ENCODE data around the gene BMPER. TPM values are rescaled to one million over a fixed set of nuclear protein-coding genes. Genes with fewer than 3 reads are reported as not detected.

Gene BMPER
- polyA plus RNA-seq, 1 donor: 4.9 TPM

- Histone ChIP-seq H3K9me3 (ENCODE audit: control insufficient read depth, low read depth, low read length) (peaks cover 3% of the 10 kb centered on the region), H3K36me3 (ENCODE audit: control insufficient read depth, insufficient read depth, low read length) (no peaks in the 10 kb centered on the region), H3K27me3 (ENCODE audit: control insufficient read depth, insufficient read depth, low read length) (peaks cover 72% of the 10 kb centered on the region), H3K27ac (ENCODE audit: low read length) (peak overlapping the region; percentile 49), H3K4me3 (ENCODE audit: low read length) (peak overlapping the region; percentile 52), H3K4me1 (ENCODE audit: control insufficient read depth, insufficient read depth, low read length) (peaks cover 4% of the 10 kb centered on the region)
- DNase-seq: peak; percentile 12 to 50
- WGBS (ENCODE audit: insufficient coverage, low lambda C conversion rate): no CpG with 5 or more reads among the region's 65 CpGs
Observed at GRCh38 chr7:33904681-33905388, 504 bp upstream of the BMPER start.

GRCh38 chr7:33906697-33907096 is 1.4 kb downstream of the BMPER start:
- Histone ChIP-seq H3K27ac (ENCODE audit: low read length) (no peak overlapping the region), H3K4me1 (ENCODE audit: control insufficient read depth, insufficient read depth, low read length) (peaks cover 4% of the 10 kb centered on the region), H3K27me3 (ENCODE audit: control insufficient read depth, insufficient read depth, low read length) (peaks cover 69% of the 10 kb centered on the region), H3K36me3 (ENCODE audit: control insufficient read depth, insufficient read depth, low read length) (no peaks in the 10 kb centered on the region), H3K9me3 (ENCODE audit: control insufficient read depth, low read depth, low read length) (peaks cover 3% of the 10 kb centered on the region), H3K4me3 (ENCODE audit: low read length) (no peak overlapping the region)
- no peak for DNase-seq

GRCh38 chr7:33907625-33908024 is 2.3 kb downstream of the BMPER start:
- no peak for DNase-seq
- Histone ChIP-seq H3K9me3 (ENCODE audit: control insufficient read depth, low read depth, low read length) (peaks cover 3% of the 10 kb centered on the region), H3K4me1 (ENCODE audit: control insufficient read depth, insufficient read depth, low read length) (peaks cover 4% of the 10 kb centered on the region), H3K36me3 (ENCODE audit: control insufficient read depth, insufficient read depth, low read length) (no peaks in the 10 kb centered on the region), H3K27ac (ENCODE audit: low read length) (no peak overlapping the region), H3K4me3 (ENCODE audit: low read length) (no peak overlapping the region), H3K27me3 (ENCODE audit: control insufficient read depth, insufficient read depth, low read length) (peaks cover 60% of the 10 kb centered on the region)
- 63% methylated on average over 3 of the region's 5 CpGs for WGBS (ENCODE audit: insufficient coverage, low lambda C conversion rate)

- Histone ChIP-seq H3K27me3 (ENCODE audit: control insufficient read depth, insufficient read depth, low read length) (peaks cover 44% of the 10 kb centered on the region), H3K4me3 (ENCODE audit: low read length) (no peak overlapping the region), H3K36me3 (ENCODE audit: control insufficient read depth, insufficient read depth, low read length) (no peaks in the 10 kb centered on the region), H3K9me3 (ENCODE audit: control insufficient read depth, low read depth, low read length) (peaks cover 3% of the 10 kb centered on the region), H3K4me1 (ENCODE audit: control insufficient read depth, insufficient read depth, low read length) (peaks cover 4% of the 10 kb centered on the region), H3K27ac (ENCODE audit: low read length) (no peak overlapping the region)
- WGBS (ENCODE audit: insufficient coverage, low lambda C conversion rate): 86% methylated on average over 4 of the region's 5 CpGs
- DNase-seq: no peak
Observed at GRCh38 chr7:33909318-33909717, 4.0 kb downstream of the BMPER start.

GRCh38 chr7:33909755-33910154 is 4.4 kb downstream of the BMPER start:
- Histone ChIP-seq H3K4me1 (ENCODE audit: control insufficient read depth, insufficient read depth, low read length) (no peaks in the 10 kb centered on the region), H3K4me3 (ENCODE audit: low read length) (no peak overlapping the region), H3K9me3 (ENCODE audit: control insufficient read depth, low read depth, low read length) (peaks cover under 1% of the 10 kb centered on the region), H3K27ac (ENCODE audit: low read length) (no peak overlapping the region), H3K36me3 (ENCODE audit: control insufficient read depth, insufficient read depth, low read length) (no peaks in the 10 kb centered on the region), H3K27me3 (ENCODE audit: control insufficient read depth, insufficient read depth, low read length) (peaks cover 39% of the 10 kb centered on the region)
- 100% methylated on average over 1 of the region's 2 CpGs for WGBS (ENCODE audit: insufficient coverage, low lambda C conversion rate)
- no peak for DNase-seq

- WGBS (ENCODE audit: insufficient coverage, low lambda C conversion rate): 20% methylated on average over 1 of the region's 2 CpGs
- no peak overlapping the region for H3K27ac ChIP-seq (ENCODE audit: low read length)
- H3K4me3 ChIP-seq (ENCODE audit: low read length): no peak overlapping the region
- H3K27me3 ChIP-seq (ENCODE audit: control insufficient read depth, insufficient read depth, low read length): peaks cover 30% of the 10 kb centered on the region
- H3K9me3 ChIP-seq (ENCODE audit: control insufficient read depth, low read depth, low read length): no peaks in the 10 kb centered on the region
- H3K4me1 ChIP-seq (ENCODE audit: control insufficient read depth, insufficient read depth, low read length): no peaks in the 10 kb centered on the region
- no peak for DNase-seq
- no peaks in the 10 kb centered on the region for H3K36me3 ChIP-seq (ENCODE audit: control insufficient read depth, insufficient read depth, low read length)
Observed at GRCh38 chr7:33910756-33911155, 5.4 kb downstream of the BMPER start.

GRCh38 chr7:33916357-33917081 is 11.2 kb downstream of the BMPER start:
- no peaks in the 10 kb centered on the region for H3K4me1 ChIP-seq (ENCODE audit: control insufficient read depth, insufficient read depth, low read length)
- H3K27me3 ChIP-seq (ENCODE audit: control insufficient read depth, insufficient read depth, low read length): peaks cover 3% of the 10 kb centered on the region
- DNase-seq: no peak
- H3K4me3 ChIP-seq (ENCODE audit: low read length): no peak overlapping the region
- WGBS (ENCODE audit: insufficient coverage, low lambda C conversion rate): no CpG with 5 or more reads among the region's 5 CpGs
- H3K36me3 ChIP-seq (ENCODE audit: control insufficient read depth, insufficient read depth, low read length): no peaks in the 10 kb centered on the region
- no peaks in the 10 kb centered on the region for H3K9me3 ChIP-seq (ENCODE audit: control insufficient read depth, low read depth, low read length)
- no peak overlapping the region for H3K27ac ChIP-seq (ENCODE audit: low read length)

GRCh38 chr7:33917661-33918060 is 12.3 kb downstream of the BMPER start:
- Histone ChIP-seq H3K4me3 (ENCODE audit: low read length) (no peak overlapping the region), H3K27ac (ENCODE audit: low read length) (no peak overlapping the region), H3K9me3 (ENCODE audit: control insufficient read depth, low read depth, low read length) (no peaks in the 10 kb centered on the region), H3K4me1 (ENCODE audit: control insufficient read depth, insufficient read depth, low read length) (no peaks in the 10 kb centered on the region), H3K36me3 (ENCODE audit: control insufficient read depth, insufficient read depth, low read length) (no peaks in the 10 kb centered on the region), H3K27me3 (ENCODE audit: control insufficient read depth, insufficient read depth, low read length) (peaks cover 7% of the 10 kb centered on the region)
- DNase-seq: no peak
- 100% methylated on average over 1 of the region's 3 CpGs for WGBS (ENCODE audit: insufficient coverage, low lambda C conversion rate)

- 80% methylated on average over 1 of the region's 3 CpGs for WGBS (ENCODE audit: insufficient coverage, low lambda C conversion rate)
Observed at GRCh38 chr7:33918438-33919143, 13.3 kb downstream of the BMPER start.

GRCh38 chr7:33919449-33919848 is 14.1 kb downstream of the BMPER start:
- Histone ChIP-seq H3K36me3 (ENCODE audit: control insufficient read depth, insufficient read depth, low read length) (no peaks in the 10 kb centered on the region), H3K4me3 (ENCODE audit: low read length) (no peak overlapping the region), H3K27ac (ENCODE audit: low read length) (no peak overlapping the region), H3K4me1 (ENCODE audit: control insufficient read depth, insufficient read depth, low read length) (no peaks in the 10 kb centered on the region), H3K9me3 (ENCODE audit: control insufficient read depth, low read depth, low read length) (no peaks in the 10 kb centered on the region), H3K27me3 (ENCODE audit: control insufficient read depth, insufficient read depth, low read length) (peaks cover 7% of the 10 kb centered on the region)
- DNase-seq: no peak

More at GRCh38 chr7:33918438-33919143, 13.3 kb downstream of the BMPER start:
- Histone ChIP-seq H3K27ac (ENCODE audit: low read length) (no peak overlapping the region), H3K27me3 (ENCODE audit: control insufficient read depth, insufficient read depth, low read length) (peaks cover 7% of the 10 kb centered on the region), H3K9me3 (ENCODE audit: control insufficient read depth, low read depth, low read length) (no peaks in the 10 kb centered on the region), H3K4me1 (ENCODE audit: control insufficient read depth, insufficient read depth, low read length) (no peaks in the 10 kb centered on the region), H3K4me3 (ENCODE audit: low read length) (no peak overlapping the region), H3K36me3 (ENCODE audit: control insufficient read depth, insufficient read depth, low read length) (no peaks in the 10 kb centered on the region)
- DNase-seq: no peak
